ENCODE data around the gene CCDC17. TPM values are rescaled to one million over a fixed set of nuclear protein-coding genes. Genes with fewer than 3 reads are reported as not detected.

The CCDC17 gene
- total and polyA plus RNA-seq, 2 of the 8 experiments (the other 6 are each of a cell fraction or from before 2014, with no cell fraction given), result 0.95 to 2.0 TPM

DNA sequence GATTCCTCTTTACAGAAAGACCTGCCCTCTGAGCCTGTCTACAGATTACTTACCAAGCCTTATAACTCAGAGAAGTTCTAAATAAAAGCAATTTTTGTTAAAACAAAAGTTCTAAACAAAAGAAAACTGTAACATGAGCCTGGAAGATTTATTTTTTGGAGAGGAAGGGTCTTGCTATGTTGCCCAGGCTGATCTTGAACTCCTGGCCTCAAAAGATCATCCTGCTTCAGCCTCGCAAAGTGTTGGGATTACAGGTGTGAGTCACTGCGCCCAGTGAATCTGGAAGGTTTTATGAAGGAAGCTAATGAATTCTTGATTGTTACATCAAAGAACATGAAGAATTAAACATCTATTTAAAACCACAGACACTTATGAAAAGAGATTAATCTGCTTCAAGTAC is 35.4 kb upstream of the CCDC17 start:
- peaks cover 3 to 43% of the 10 kb centered on the region in 2 experiments for H3K79me2 ChIP-seq (ENCODE audit: control insufficient read depth in 1 of 2, insufficient read depth in 2 of 2, low read length in 2 of 2)

More for the DNA sequence above, 35.4 kb upstream of the CCDC17 start:
- Histone ChIP-seq H3K4me3 (ENCODE audit: extremely low read depth in 1 of 4, insufficient read depth in 2 of 4, low read depth in 3 of 4, low read length in 4 of 4) (no peak overlapping the region), H3K79me1 (ENCODE audit: low read depth, low read length) (no peaks in the 10 kb centered on the region; the same call in 1 of the 2 replicates), H3K27ac (ENCODE audit: low read depth, low read length) (no peak overlapping the region), H2BK20ac (ENCODE audit: low read length) (no peak overlapping the region), H4K5ac (ENCODE audit: insufficient read length, low read depth, low read length) (no peak overlapping the region), H3K27me3 (replicated peaks in 1 of 4; ENCODE audit: control insufficient read depth in 3 of 4, extremely low read depth in 1 of 4, insufficient read depth in 3 of 4, low read length in 3 of 4) (no peaks in the 10 kb centered on the region), H4K91ac (replicated peaks; ENCODE audit: insufficient read length, low read length) (no peak overlapping the region), H3K23ac (ENCODE audit: insufficient read length) (no peak overlapping the region), H3K9ac (replicated peaks in 1 of 4; ENCODE audit: extremely low read depth in 1 of 4, low read depth in 3 of 4, low read length in 3 of 4) (no peak overlapping the region), H3K4me1 (replicated peaks in 1 of 4; ENCODE audit: control insufficient read depth in 3 of 4, insufficient read depth in 4 of 4, low read length in 3 of 4) (no peaks in the 10 kb centered on the region), H3K56ac (replicated peaks; ENCODE audit: insufficient read length, low read depth, low read length) (no peak overlapping the region), H3K23me2 (ENCODE audit: low read depth, low read length) (no peaks in the 10 kb centered on the region), H2AFZ (ENCODE audit: low read length) (no peak overlapping the region), H3K36me3 (ENCODE audit: control insufficient read depth in 2 of 4, insufficient read depth in 4 of 4, low read length in 3 of 4) (peaks cover 25 to 67% (median 43%) of the 10 kb centered on the region in 4 experiments), H3K18ac (ENCODE audit: extremely low read depth, low read length) (no peak overlapping the region), H2BK15ac (ENCODE audit: low read length) (no peak overlapping the region), H2BK5ac (ENCODE audit: low read depth, low read length) (no peak overlapping the region), H3K4me2 (ENCODE audit: insufficient read depth in 1 of 2, low read depth in 2 of 2, low read length in 2 of 2) (no peak overlapping the region), H3K4ac (replicated peaks; ENCODE audit: insufficient read length, low read depth, low read length) (no peak overlapping the region), H4K20me1 (replicated peaks in 1 of 2; ENCODE audit: control insufficient read depth in 1 of 2, insufficient read depth in 2 of 2, low read length in 2 of 2) (peaks cover 2 to 9% of the 10 kb centered on the region in 2 experiments), H3K9me3 (ENCODE audit: insufficient read depth in 2 of 2, low read depth in 1 of 2, low read length in 1 of 2) (no peaks in the 10 kb centered on the region), H2AK5ac (ENCODE audit: low read depth, low read length) (no peak overlapping the region), H2BK120ac (replicated peaks; ENCODE audit: low read depth, low read length) (no peak overlapping the region), H3K14ac (ENCODE audit: insufficient read length) (no peak overlapping the region), H4K8ac (ENCODE audit: extremely low read depth, insufficient read depth, low read length) (no peak overlapping the region), H2BK12ac (ENCODE audit: low read depth, low read length) (no peak overlapping the region)
- POLR2A ChIA-PET (ENCODE audit: partially characterized antibody), result interaction anchor here (1.5 kb wide), 1 partner anchor 20 kb away, joined by 3 read pairs; no protein-coding TSS in a partner anchor
- DNase-seq (ENCODE audit: low read depth in 1 of 2, low spot score in 2 of 2) (no peak), FAIRE-seq (no peak)
- CTCF ChIA-PET (ENCODE audit: partially characterized antibody), result interaction anchor here (1.1 kb wide), 1 partner anchor 12 kb away, joined by 3 read pairs; no protein-coding TSS in a partner anchor
- WGBS, 2 experiments (ENCODE audit: extremely low coverage in 1 of 2, insufficient coverage in 1 of 2, insufficient read length in 1 of 2, insufficient replicate concordance in 2 of 2, low coverage in 1 of 2, low lambda C conversion rate in 2 of 2, missing lambda C conversion rate in 1 of 2), result 100% methylated on average over 2 of the region's 2 CpGs; no CpG with 5 or more reads in 1 of the 2 experiments
- TF ChIP-seq RNF2 (IDR thresholded peaks at IDR 0.05; ENCODE audit: borderline replicate concordance, low read depth, low read length, missing control alignments, poor library complexity, severe bottlenecking), result no peak
- TF ChIP-seq SAP30 (IDR thresholded peaks at IDR 0.05; ENCODE audit: insufficient read depth, insufficient replicate concordance, low read length), result no peak
- TF ChIP-seq SP4 (IDR thresholded peaks at IDR 0.05; ENCODE audit: low read length), result no peak
- no peak for TF ChIP-seq RFX5 (IDR thresholded peaks at IDR 0.05; ENCODE audit: borderline replicate concordance, low read depth, low read length)
- TF ChIP-seq TCF12 (IDR thresholded peaks at IDR 0.05; ENCODE audit: low read depth, low read length), result no peak
- TF ChIP-seq PHF8 (conservative IDR thresholded peaks at IDR 0.05; ENCODE audit: low read depth, low read length), result no peak
- no peak for TF ChIP-seq NANOG (IDR thresholded peaks at IDR 0.05; ENCODE audit: insufficient read depth, low read depth, low read length, poor library complexity, severe bottlenecking)
- TF ChIP-seq EGR1 (IDR thresholded peaks at IDR 0.05; ENCODE audit: borderline replicate concordance, low read depth, low read length), result no peak
- TF ChIP-seq TEAD4 (IDR thresholded peaks at IDR 0.05; ENCODE audit: low read depth, low read length), result no peak
- TF ChIP-seq CBX5 (IDR thresholded peaks at IDR 0.05; ENCODE audit: low read depth, low read length), result no peak
- TF ChIP-seq POU5F1 (IDR thresholded peaks at IDR 0.05; ENCODE audit: low read depth, low read length), result no peak
